Measurements from ENCODE around the gene PTGES.
A peak's percentile ranks its signal among the peaks of the same experiment; 100 is the strongest.

The PTGES gene

GRCh38 chr9:129728744-129729143, 24.1 kb downstream of the PTGES start:
- Histone ChIP-seq H3K27me3 (ENCODE audit: insufficient read depth, low read depth, severe bottlenecking) (no peaks in the 10 kb centered on the region), H3K9me3 (ENCODE audit: severe bottlenecking) (no peaks in the 10 kb centered on the region), H3K27ac (no peak overlapping the region), H3K36me3 (no peaks in the 10 kb centered on the region), H3K4me3 (ENCODE audit: low read depth, low read length) (no peak overlapping the region)
- DNase-seq = no peak
- no peak for TF ChIP-seq CTCF (IDR thresholded peaks at IDR 0.05; ENCODE audit: low read depth, low read length)

- Histone ChIP-seq H3K9me3 (ENCODE audit: severe bottlenecking) (no peaks in the 10 kb centered on the region), H3K4me3 (ENCODE audit: low read depth, low read length) (peak overlapping the region; percentile 3; the same call in 1 of the 2 replicates), H3K36me3 (no peaks in the 10 kb centered on the region), H3K27ac (no peak overlapping the region), H3K27me3 (ENCODE audit: insufficient read depth, low read depth, severe bottlenecking) (no peaks in the 10 kb centered on the region)
- peak; percentile 96 for TF ChIP-seq CTCF (IDR thresholded peaks at IDR 0.05; ENCODE audit: low read depth, low read length)
- peak; percentile 88 for DNase-seq
Measured at GRCh38 chr9:129726322-129727160, 26.3 kb downstream of the PTGES start.

GRCh38 chr9:129725795-129726251, 27.0 kb downstream of the PTGES start:
- Histone ChIP-seq H3K27ac (no peak overlapping the region), H3K27me3 (ENCODE audit: insufficient read depth, low read depth, severe bottlenecking) (no peaks in the 10 kb centered on the region), H3K4me3 (ENCODE audit: low read depth, low read length) (no peak overlapping the region), H3K9me3 (ENCODE audit: severe bottlenecking) (no peaks in the 10 kb centered on the region), H3K36me3 (no peaks in the 10 kb centered on the region)
- no peak for TF ChIP-seq CTCF (IDR thresholded peaks at IDR 0.05; ENCODE audit: low read depth, low read length)
- DNase-seq = no peak

- Histone ChIP-seq H3K27me3 (ENCODE audit: insufficient read depth, low read depth, severe bottlenecking) (no peaks in the 10 kb centered on the region), H3K4me3 (ENCODE audit: low read depth, low read length) (no peak overlapping the region), H3K9me3 (ENCODE audit: severe bottlenecking) (no peaks in the 10 kb centered on the region), H3K36me3 (no peaks in the 10 kb centered on the region), H3K27ac (no peak overlapping the region)
- DNase-seq = no peak
- TF ChIP-seq CTCF (IDR thresholded peaks at IDR 0.05; ENCODE audit: low read depth, low read length) = no peak
Measured at GRCh38 chr9:129724456-129725190, 28.2 kb downstream of the PTGES start.

- H3K27me3 ChIP-seq (ENCODE audit: insufficient read depth, low read depth, severe bottlenecking) = no peaks in the 10 kb centered on the region
- DNase-seq = no peak
- H3K4me3 ChIP-seq (ENCODE audit: low read depth, low read length) = no peak overlapping the region
- H3K27ac ChIP-seq = no peak overlapping the region
- TF ChIP-seq CTCF (IDR thresholded peaks at IDR 0.05; ENCODE audit: low read depth, low read length) = no peak
- no peaks in the 10 kb centered on the region for H3K36me3 ChIP-seq
- H3K9me3 ChIP-seq (ENCODE audit: severe bottlenecking) = no peaks in the 10 kb centered on the region
Measured at GRCh38 chr9:129722913-129723312, 29.9 kb downstream of the PTGES start.

All from WERI-Rb-1 (cell line).